Measurements from ENCODE around the gene USP20.

USP20 gene

GRCh38 chr9:129868023-129868871 lies 33.0 kb downstream of the USP20 start:
- Histone ChIP-seq H3K9me3 (no peaks in the 10 kb centered on the region), H3K4me3 (no peak overlapping the region), H3K36me3 (replicated peaks) (0 out of 2 replicates have a peak, but pooled peaks cover 2% of the 10 kb centered on the region), H3K4me1 (no peaks in the 10 kb centered on the region), H3K27me3 (ENCODE audit: low read depth) (no peaks in the 10 kb centered on the region)
- in situ Hi-C loops (cut with MboI; ENCODE audit: low sequenced_read_pairs), result no loop called here
- DNase-seq (ENCODE audit: low spot score in 2 of 2), result no peak

- H3K9me3 ChIP-seq, result no peaks in the 10 kb centered on the region
- no peak for DNase-seq (ENCODE audit: low spot score in 2 of 2)
- no peak overlapping the region for H3K4me3 ChIP-seq
- no peaks in the 10 kb centered on the region for H3K27me3 ChIP-seq (ENCODE audit: low read depth)
- no peaks in the 10 kb centered on the region for H3K4me1 ChIP-seq
- in situ Hi-C loops (cut with MboI; ENCODE audit: low sequenced_read_pairs), result no loop called here
- no peaks in the 10 kb centered on the region; the same call in 1 of the 2 replicates for H3K36me3 ChIP-seq (replicated peaks)
These were observed 33.7 kb downstream of the USP20 start for GRCh38 chr9:129868872-129869486.

GRCh38 chr9:129869585-129870501 lies 34.6 kb downstream of the USP20 start:
- in situ Hi-C loops (cut with MboI; ENCODE audit: low sequenced_read_pairs), result no loop called here
- Histone ChIP-seq H3K27me3 (ENCODE audit: low read depth) (no peaks in the 10 kb centered on the region), H3K9me3 (no peaks in the 10 kb centered on the region), H3K36me3 (replicated peaks) (no peaks in the 10 kb centered on the region; the same call in none of the 2 replicates), H3K4me1 (no peaks in the 10 kb centered on the region), H3K4me3 (no peak overlapping the region)
- no peak for DNase-seq (ENCODE audit: low spot score in 2 of 2)

GRCh38 chr9:129871046-129871445 lies 35.8 kb downstream of the USP20 start:
- Histone ChIP-seq H3K27me3 (ENCODE audit: low read depth) (no peaks in the 10 kb centered on the region), H3K4me3 (no peak overlapping the region), H3K4me1 (no peaks in the 10 kb centered on the region), H3K36me3 (replicated peaks) (no peaks in the 10 kb centered on the region; the same call in none of the 2 replicates), H3K9me3 (no peaks in the 10 kb centered on the region)
- no peak for DNase-seq (ENCODE audit: low spot score in 2 of 2)
- in situ Hi-C loops (cut with MboI; ENCODE audit: low sequenced_read_pairs), result no loop called here

- no peak for DNase-seq (ENCODE audit: low spot score in 2 of 2)
- Histone ChIP-seq H3K27me3 (ENCODE audit: low read depth) (no peaks in the 10 kb centered on the region), H3K9me3 (no peaks in the 10 kb centered on the region), H3K4me3 (no peak overlapping the region), H3K36me3 (replicated peaks) (no peaks in the 10 kb centered on the region; the same call in none of the 2 replicates), H3K4me1 (no peaks in the 10 kb centered on the region)
- in situ Hi-C loops (cut with MboI; ENCODE audit: low sequenced_read_pairs), result no loop called here
These were observed 38.4 kb downstream of the USP20 start for GRCh38 chr9:129873563-129874190.

- no peak for DNase-seq (ENCODE audit: low spot score in 2 of 2)
These were observed 39.2 kb downstream of the USP20 start for GRCh38 chr9:129874261-129875101.

GRCh38 chr9:129875181-129875611 lies 39.9 kb downstream of the USP20 start:
- peak in 1 of 2 experiments; percentile 40 for DNase-seq (ENCODE audit: low spot score in 2 of 2)
- no peaks in the 10 kb centered on the region for H3K4me1 ChIP-seq
- no peaks in the 10 kb centered on the region; the same call in none of the 2 replicates for H3K36me3 ChIP-seq (replicated peaks)
- no peaks in the 10 kb centered on the region for H3K27me3 ChIP-seq (ENCODE audit: low read depth)
- no peaks in the 10 kb centered on the region for H3K9me3 ChIP-seq
- no peak overlapping the region for H3K4me3 ChIP-seq
- in situ Hi-C loops (cut with MboI; ENCODE audit: low sequenced_read_pairs), result no loop called here

More at GRCh38 chr9:129874261-129875101, 39.2 kb downstream of the USP20 start:
- H3K27me3 ChIP-seq (ENCODE audit: low read depth), result no peaks in the 10 kb centered on the region
- H3K4me1 ChIP-seq, result no peaks in the 10 kb centered on the region
- in situ Hi-C loops (cut with MboI; ENCODE audit: low sequenced_read_pairs), result no loop called here
- H3K9me3 ChIP-seq, result no peaks in the 10 kb centered on the region
- no peaks in the 10 kb centered on the region; the same call in none of the 2 replicates for H3K36me3 ChIP-seq (replicated peaks)
- H3K4me3 ChIP-seq, result no peak overlapping the region

- in situ Hi-C loops (cut with MboI; ENCODE audit: low sequenced_read_pairs), result no loop called here
- H3K4me1 ChIP-seq, result no peaks in the 10 kb centered on the region
- no peaks in the 10 kb centered on the region for H3K27me3 ChIP-seq (ENCODE audit: low read depth)
- no peak for DNase-seq (ENCODE audit: low spot score in 2 of 2)
- no peaks in the 10 kb centered on the region for H3K9me3 ChIP-seq
- no peak overlapping the region for H3K4me3 ChIP-seq
- H3K36me3 ChIP-seq (replicated peaks), result no peaks in the 10 kb centered on the region; the same call in none of the 2 replicates
These were observed 40.6 kb downstream of the USP20 start for GRCh38 chr9:129875687-129876395.

GRCh38 chr9:129876815-129877214 lies 41.6 kb downstream of the USP20 start:
- Histone ChIP-seq H3K4me3 (no peak overlapping the region), H3K9me3 (no peaks in the 10 kb centered on the region), H3K4me1 (no peaks in the 10 kb centered on the region), H3K27me3 (ENCODE audit: low read depth) (no peaks in the 10 kb centered on the region), H3K36me3 (replicated peaks) (peaks cover 3% of the 10 kb centered on the region)
- DNase-seq (ENCODE audit: low spot score in 2 of 2), result no peak
- in situ Hi-C loops (cut with MboI; ENCODE audit: low sequenced_read_pairs), result no loop called here

GRCh38 chr9:129878291-129878690 lies 43.0 kb downstream of the USP20 start:
- H3K4me3 ChIP-seq, result no peak overlapping the region
- in situ Hi-C loops (cut with MboI; ENCODE audit: low sequenced_read_pairs), result no loop called here
- H3K27me3 ChIP-seq (ENCODE audit: low read depth), result no peaks in the 10 kb centered on the region

GRCh38 chr9:129879103-129879699 lies 43.9 kb downstream of the USP20 start:
- Histone ChIP-seq H3K9me3 (no peaks in the 10 kb centered on the region), H3K27me3 (ENCODE audit: low read depth) (no peaks in the 10 kb centered on the region), H3K4me1 (peaks cover 3% of the 10 kb centered on the region), H3K4me3 (no peak overlapping the region), H3K36me3 (replicated peaks) (peaks cover 3% of the 10 kb centered on the region)
- in situ Hi-C loops (cut with MboI; ENCODE audit: low sequenced_read_pairs), result no loop called here
- no peak for DNase-seq (ENCODE audit: low spot score in 2 of 2)

More at GRCh38 chr9:129878291-129878690, 43.0 kb downstream of the USP20 start:
- DNase-seq (ENCODE audit: low spot score in 2 of 2), result no peak
- Histone ChIP-seq H3K9me3 (no peaks in the 10 kb centered on the region), H3K4me1 (no peaks in the 10 kb centered on the region), H3K36me3 (replicated peaks) (peaks cover 3% of the 10 kb centered on the region)
